Measurements from ENCODE around the gene PLEKHN1. TPM values are rescaled to one million over a fixed set of nuclear protein-coding genes. Genes with fewer than 3 reads are reported as not detected.
"Not testable (repeated sequence)": the region's sequence is repeated elsewhere in the genome, so short reads cannot be mapped to it uniquely, and the experiment has no call there.

The PLEKHN1 gene
- total and polyA plus RNA-seq, 4 donors = 0.26 TPM; not detected in 3

DNA sequence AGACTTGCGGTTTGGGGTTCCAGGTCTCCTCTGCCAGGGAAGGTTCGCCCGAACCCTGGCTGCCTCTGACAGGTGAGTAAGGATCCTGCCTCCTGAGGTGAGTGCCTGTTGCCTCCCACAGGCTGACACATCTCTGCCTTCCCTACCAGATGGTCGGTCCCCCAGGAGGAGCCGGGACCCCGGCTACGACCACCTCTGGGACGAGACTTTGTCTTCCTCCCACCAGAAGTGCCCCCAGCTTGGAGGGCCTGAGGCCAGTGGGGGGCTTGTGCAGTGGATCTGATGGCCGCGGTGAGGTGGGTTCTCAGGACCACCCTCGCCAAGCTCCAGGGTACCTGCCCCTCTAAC is 8.0 kb downstream of the PLEKHN1 start:
- H3K4me3 ChIP-seq (ENCODE audit: low read depth, low read length) = no peak overlapping the region
- H3K27ac ChIP-seq (ENCODE audit: low read depth, low read length) = no peak overlapping the region
- peaks cover 4% of the 10 kb centered on the region for H3K4me1 ChIP-seq (ENCODE audit: control insufficient read depth, insufficient read depth, low read length)
- H3K36me3 ChIP-seq (ENCODE audit: control insufficient read depth, insufficient read depth, low read length) = peaks cover 2% of the 10 kb centered on the region
- H3K27me3 ChIP-seq (ENCODE audit: control insufficient read depth, insufficient read depth, low read length) = peaks cover 37% of the 10 kb centered on the region
- no peaks in the 10 kb centered on the region for H3K9me3 ChIP-seq (ENCODE audit: control insufficient read depth, insufficient read depth, low read length)
- DNase-seq (ENCODE audit: low read depth in 4 of 6, low spot score in 6 of 6) = no peak
- 83% methylated on average over 2 of the region's 11 CpGs for WGBS (ENCODE audit: insufficient coverage)

DNA sequence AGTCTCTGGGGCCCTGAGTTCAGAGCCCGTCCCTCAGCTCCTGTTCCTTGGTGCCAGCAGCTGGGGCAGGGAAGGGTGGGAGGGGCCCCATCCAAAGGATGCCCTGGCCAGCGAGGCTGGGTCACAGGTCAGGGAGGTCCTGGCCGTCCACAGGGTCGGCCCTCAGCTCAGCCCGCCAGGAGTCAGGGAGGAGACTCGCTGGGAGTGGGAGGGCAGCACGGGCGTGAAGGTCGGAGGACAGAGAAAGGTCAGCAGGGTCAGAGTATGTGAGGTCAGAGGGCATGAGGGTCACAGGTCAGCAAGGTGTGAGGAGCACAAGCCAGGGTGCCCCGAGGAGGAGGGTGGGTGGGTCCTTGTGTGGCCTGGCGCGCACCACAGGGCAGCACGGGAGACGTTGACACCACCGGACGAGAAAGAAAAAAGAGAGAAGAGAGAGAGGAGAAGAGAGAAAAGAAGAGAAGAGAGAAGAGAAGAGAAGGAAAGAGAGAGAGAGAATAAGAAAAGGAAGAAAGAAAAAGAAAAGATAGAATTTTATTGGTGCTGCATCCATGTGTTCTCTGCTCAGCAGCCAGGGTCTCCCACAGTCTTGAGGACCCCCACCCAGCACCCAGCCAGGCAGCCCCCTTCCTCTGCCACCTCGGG is 8.5 kb downstream of the PLEKHN1 start:
- DNase-seq (ENCODE audit: low read depth in 4 of 6, low spot score in 6 of 6) = no peak
- H3K36me3 ChIP-seq (ENCODE audit: control insufficient read depth, insufficient read depth, low read length) = peaks cover 2% of the 10 kb centered on the region
- H3K9me3 ChIP-seq (ENCODE audit: control insufficient read depth, insufficient read depth, low read length) = no peaks in the 10 kb centered on the region
- H3K27ac ChIP-seq (ENCODE audit: low read depth, low read length) = no peak overlapping the region
- 56% methylated on average over 17 of the region's 17 CpGs for WGBS (ENCODE audit: insufficient coverage)
- peaks cover 33% of the 10 kb centered on the region for H3K27me3 ChIP-seq (ENCODE audit: control insufficient read depth, insufficient read depth, low read length)
- peaks cover 4% of the 10 kb centered on the region for H3K4me1 ChIP-seq (ENCODE audit: control insufficient read depth, insufficient read depth, low read length)
- H3K4me3 ChIP-seq (ENCODE audit: low read depth, low read length) = no peak overlapping the region

DNA sequence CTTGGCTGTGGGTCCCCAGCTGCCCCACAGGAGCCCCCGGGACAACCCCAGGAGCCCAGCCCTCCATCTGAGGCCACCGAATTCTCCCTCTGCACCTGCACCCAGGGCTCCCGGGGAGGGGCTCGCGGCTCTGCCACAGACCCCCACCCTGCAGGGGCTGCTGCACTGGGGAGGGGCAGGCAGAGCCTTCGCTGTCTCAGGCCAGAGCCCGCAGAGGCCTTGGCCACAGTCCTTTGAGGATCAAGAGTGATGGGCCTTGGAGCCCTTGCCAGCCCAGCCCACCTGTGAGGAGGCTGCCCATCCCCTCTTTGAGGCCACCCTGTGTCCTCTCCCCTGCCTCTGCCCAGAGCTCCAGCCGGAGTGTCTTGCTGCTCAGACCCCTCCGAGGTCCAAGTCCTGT is 9.1 kb downstream of the PLEKHN1 start:
- no peak overlapping the region for H3K27ac ChIP-seq (ENCODE audit: low read depth, low read length)
- no peaks in the 10 kb centered on the region for H3K9me3 ChIP-seq (ENCODE audit: control insufficient read depth, insufficient read depth, low read length)
- H3K4me3 ChIP-seq (ENCODE audit: low read depth, low read length) = no peak overlapping the region
- peaks cover 2% of the 10 kb centered on the region for H3K36me3 ChIP-seq (ENCODE audit: control insufficient read depth, insufficient read depth, low read length)
- H3K27me3 ChIP-seq (ENCODE audit: control insufficient read depth, insufficient read depth, low read length) = peaks cover 28% of the 10 kb centered on the region
- 49% methylated on average over 5 of the region's 9 CpGs for WGBS (ENCODE audit: insufficient coverage)
- no peak for DNase-seq (ENCODE audit: low read depth in 4 of 6, low spot score in 6 of 6)
- peaks cover 4% of the 10 kb centered on the region for H3K4me1 ChIP-seq (ENCODE audit: control insufficient read depth, insufficient read depth, low read length)

DNA sequence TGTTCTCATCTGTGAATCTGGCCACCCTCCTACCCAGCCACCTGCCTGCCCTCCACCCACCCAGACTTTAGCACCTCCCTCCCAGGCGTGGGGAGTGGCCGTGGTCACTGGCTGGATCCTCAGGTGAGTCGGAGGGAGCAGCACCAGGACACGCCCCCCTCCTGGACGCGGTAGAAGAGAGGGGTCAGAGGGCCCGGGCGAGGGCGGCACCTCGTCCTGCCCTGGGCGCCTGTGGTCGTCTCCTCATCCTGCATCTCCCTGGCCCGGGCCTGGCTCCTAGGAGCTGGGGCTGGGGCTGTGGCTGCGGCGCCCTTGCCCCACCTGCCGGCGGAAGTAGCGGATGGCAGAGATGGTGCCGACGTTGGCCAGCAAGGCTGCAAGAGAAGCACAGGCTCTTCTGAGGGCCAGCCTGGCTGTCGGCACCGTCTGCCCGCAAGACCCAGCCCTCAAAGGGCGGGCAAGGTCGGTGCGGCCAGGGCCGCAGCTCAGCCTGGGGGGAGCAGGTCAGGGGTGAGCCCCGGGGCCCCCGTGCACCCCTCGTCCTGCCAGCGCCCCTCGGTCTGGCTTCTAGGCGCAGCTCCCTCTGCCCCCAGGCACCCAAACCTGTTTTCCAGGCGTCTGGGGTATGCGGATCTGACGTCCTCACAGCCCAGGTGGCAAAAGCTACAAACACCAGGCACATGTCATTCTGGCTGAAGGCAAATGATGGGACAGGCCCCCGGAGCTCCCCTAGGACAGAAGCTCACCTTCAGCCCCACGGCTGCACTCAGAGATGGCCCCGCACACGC is 9.8 kb downstream of the PLEKHN1 start:
- Histone ChIP-seq H3K4me1 (ENCODE audit: control insufficient read depth, insufficient read depth, low read length) (peaks cover 4% of the 10 kb centered on the region), H3K4me3 (ENCODE audit: low read depth, low read length) (no peak overlapping the region), H3K36me3 (ENCODE audit: control insufficient read depth, insufficient read depth, low read length) (peaks cover 2% of the 10 kb centered on the region), H3K9me3 (ENCODE audit: control insufficient read depth, insufficient read depth, low read length) (no peaks in the 10 kb centered on the region), H3K27ac (ENCODE audit: low read depth, low read length) (no peak overlapping the region), H3K27me3 (ENCODE audit: control insufficient read depth, insufficient read depth, low read length) (peaks cover 20% of the 10 kb centered on the region)
- DNase-seq (ENCODE audit: low read depth in 4 of 6, low spot score in 6 of 6) = peak in 2 of 6 donors; percentile 57 to 69
- WGBS (ENCODE audit: insufficient coverage) = 13% methylated on average over 36 of the region's 40 CpGs

DNA sequence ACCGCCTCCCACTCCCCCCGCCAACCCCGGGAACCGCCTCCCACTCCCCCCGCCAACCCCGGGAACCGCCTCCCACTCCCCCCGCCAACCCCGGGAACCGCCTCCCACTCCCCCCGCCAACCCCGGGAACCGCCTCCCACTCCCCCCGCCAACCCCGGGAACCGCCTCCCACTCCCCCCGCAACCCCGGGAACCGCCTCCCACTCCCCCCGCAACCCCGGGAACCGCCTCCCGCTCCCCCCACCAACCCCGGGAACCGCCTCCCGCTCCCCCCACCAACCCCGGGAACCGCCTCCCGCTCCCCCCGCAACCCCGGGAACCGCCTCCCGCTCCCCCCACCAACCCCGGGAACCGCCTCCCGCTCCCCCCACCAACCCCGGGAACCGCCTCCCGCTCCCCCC is 10.5 kb downstream of the PLEKHN1 start:
- H3K27me3 ChIP-seq (ENCODE audit: control insufficient read depth, insufficient read depth, low read length) = peaks cover 13% of the 10 kb centered on the region
- H3K4me1 ChIP-seq (ENCODE audit: control insufficient read depth, insufficient read depth, low read length); DNase-seq (ENCODE audit: low read depth in 4 of 6, low spot score in 6 of 6); H3K36me3 ChIP-seq (ENCODE audit: control insufficient read depth, insufficient read depth, low read length); H3K9me3 ChIP-seq (ENCODE audit: control insufficient read depth, insufficient read depth, low read length); H3K27ac ChIP-seq (ENCODE audit: low read depth, low read length); H3K4me3 ChIP-seq (ENCODE audit: low read depth, low read length): not testable (repeated sequence)
- WGBS (ENCODE audit: insufficient coverage) = no CpG with 5 or more reads among the region's 39 CpGs

DNA sequence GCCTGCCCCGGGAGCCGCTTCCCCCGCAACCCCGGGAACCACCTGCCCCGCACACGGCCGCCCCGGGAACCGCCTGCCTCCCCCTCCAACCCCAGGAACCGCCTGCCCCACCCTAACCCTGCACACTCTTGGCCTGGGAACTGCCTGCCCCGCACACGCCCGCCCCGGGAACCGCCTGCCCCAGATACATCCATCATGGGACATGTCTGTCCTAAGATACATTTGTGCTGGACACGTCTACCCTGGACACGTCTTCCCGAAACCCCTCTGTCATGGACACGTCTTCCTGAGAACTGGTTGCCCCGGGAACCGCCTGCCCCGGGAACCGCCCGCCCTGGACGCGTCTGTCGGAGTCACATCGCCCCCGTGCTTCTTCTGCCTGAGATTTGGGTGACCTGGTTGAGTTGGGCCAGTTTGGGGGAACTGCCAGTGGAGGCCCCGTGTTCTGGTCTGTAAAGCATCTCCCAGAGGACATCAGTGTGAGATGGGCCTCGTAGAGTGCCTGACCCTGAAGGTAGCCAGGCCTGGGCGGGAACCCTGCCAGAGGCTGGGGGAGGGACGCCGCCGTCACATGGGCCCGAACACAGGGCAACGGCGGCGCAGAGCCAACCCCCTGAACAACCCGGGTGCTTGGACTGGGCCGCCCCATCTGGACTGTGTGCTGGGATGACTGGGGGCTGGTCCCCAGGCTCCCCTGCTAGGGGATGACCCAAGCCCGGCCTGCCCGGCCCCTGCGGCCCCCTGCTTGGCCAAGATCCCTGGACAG is 12.0 kb downstream of the PLEKHN1 start:
- no peak for DNase-seq (ENCODE audit: low read depth in 4 of 6, low spot score in 6 of 6)
- Histone ChIP-seq H3K4me3 (ENCODE audit: low read depth, low read length) (no peak overlapping the region), H3K36me3 (ENCODE audit: control insufficient read depth, insufficient read depth, low read length) (peaks cover 2% of the 10 kb centered on the region), H3K9me3 (ENCODE audit: control insufficient read depth, insufficient read depth, low read length) (no peaks in the 10 kb centered on the region), H3K4me1 (ENCODE audit: control insufficient read depth, insufficient read depth, low read length) (peaks cover 4% of the 10 kb centered on the region), H3K27me3 (ENCODE audit: control insufficient read depth, insufficient read depth, low read length) (peaks cover 12% of the 10 kb centered on the region), H3K27ac (ENCODE audit: low read depth, low read length) (no peak overlapping the region)
- 91% methylated on average over 40 of the region's 44 CpGs for WGBS (ENCODE audit: insufficient coverage)

DNA sequence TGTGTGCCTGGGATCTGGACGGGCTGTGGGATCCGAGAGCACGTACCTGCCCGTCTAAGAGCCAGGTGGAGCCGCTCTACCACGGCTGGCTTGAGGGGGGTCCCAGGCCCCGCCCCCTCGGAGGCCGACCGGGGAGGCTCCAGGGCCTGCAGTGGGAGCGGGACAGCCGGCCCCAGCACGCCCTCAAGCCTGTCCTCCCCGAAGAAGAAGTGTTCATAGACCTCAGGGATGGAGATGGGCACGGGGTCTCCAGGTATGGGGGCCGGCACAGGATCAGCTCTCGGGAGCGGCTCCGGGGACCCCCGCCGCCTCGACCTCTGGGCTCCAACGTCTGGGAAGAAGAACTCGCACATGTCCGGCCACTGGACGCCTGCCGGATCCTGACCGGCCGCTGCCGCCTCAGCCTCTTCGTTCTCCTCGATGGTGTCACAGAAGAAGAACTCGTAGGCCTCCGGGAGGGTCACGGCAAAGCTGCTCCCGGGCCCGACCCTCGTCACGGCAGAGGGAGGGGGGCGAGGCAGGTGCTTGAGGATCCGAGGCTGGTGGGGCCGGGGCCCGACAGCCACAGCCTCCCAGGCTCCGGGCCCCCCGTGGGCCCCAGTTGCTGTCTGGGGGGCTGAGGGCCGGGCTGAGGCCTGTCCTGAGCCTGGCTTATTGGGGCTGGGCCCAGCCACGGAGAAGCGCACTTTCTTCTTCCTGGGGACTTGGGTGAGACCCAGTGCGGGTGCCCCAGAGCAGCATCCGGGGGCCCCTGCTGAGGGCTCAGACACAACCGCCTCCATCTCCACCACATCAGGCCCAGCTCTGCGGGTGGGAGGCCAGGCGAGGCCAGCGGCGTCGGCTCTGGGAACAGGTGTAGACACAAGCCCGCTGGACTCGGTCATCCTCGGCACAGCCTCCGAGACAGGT is 12.8 kb downstream of the PLEKHN1 start:
- Histone ChIP-seq H3K36me3 (ENCODE audit: control insufficient read depth, insufficient read depth, low read length) (peaks cover 2% of the 10 kb centered on the region), H3K27me3 (ENCODE audit: control insufficient read depth, insufficient read depth, low read length) (peaks cover 15% of the 10 kb centered on the region), H3K4me1 (ENCODE audit: control insufficient read depth, insufficient read depth, low read length) (peaks cover 8% of the 10 kb centered on the region), H3K9me3 (ENCODE audit: control insufficient read depth, insufficient read depth, low read length) (no peaks in the 10 kb centered on the region), H3K4me3 (ENCODE audit: low read depth, low read length) (no peak overlapping the region), H3K27ac (ENCODE audit: low read depth, low read length) (no peak overlapping the region)
- no peak for DNase-seq (ENCODE audit: low read depth in 4 of 6, low spot score in 6 of 6)
- WGBS (ENCODE audit: insufficient coverage) = 89% methylated on average over 59 of the region's 60 CpGs

DNA sequence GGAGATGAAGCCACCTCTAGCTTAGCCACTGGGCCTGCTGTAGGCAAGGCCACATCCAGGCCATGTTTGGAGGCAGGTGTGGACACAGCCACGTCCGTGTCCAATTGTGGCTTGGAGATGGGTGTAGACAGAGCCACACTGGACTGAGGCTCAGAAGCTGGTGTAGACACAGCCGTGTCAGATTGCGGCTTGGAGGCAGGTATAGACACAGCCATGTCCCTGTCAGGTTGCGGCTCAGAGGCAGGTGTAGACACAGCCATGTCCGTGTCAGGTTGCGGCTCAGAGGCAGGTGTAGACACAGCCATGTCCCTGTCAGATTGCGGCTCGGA is 13.4 kb downstream of the PLEKHN1 start:
- Histone ChIP-seq H3K9me3 (ENCODE audit: control insufficient read depth, insufficient read depth, low read length) (no peaks in the 10 kb centered on the region), H3K4me1 (ENCODE audit: control insufficient read depth, insufficient read depth, low read length) (peaks cover 11% of the 10 kb centered on the region), H3K4me3 (ENCODE audit: low read depth, low read length) (no peak overlapping the region), H3K27ac (ENCODE audit: low read depth, low read length) (no peak overlapping the region), H3K27me3 (ENCODE audit: control insufficient read depth, insufficient read depth, low read length) (peaks cover 15% of the 10 kb centered on the region), H3K36me3 (ENCODE audit: control insufficient read depth, insufficient read depth, low read length) (peaks cover 2% of the 10 kb centered on the region)
- WGBS (ENCODE audit: insufficient coverage) = 94% methylated on average over 9 of the region's 9 CpGs
- DNase-seq (ENCODE audit: low read depth in 4 of 6, low spot score in 6 of 6) = no peak

DNA sequence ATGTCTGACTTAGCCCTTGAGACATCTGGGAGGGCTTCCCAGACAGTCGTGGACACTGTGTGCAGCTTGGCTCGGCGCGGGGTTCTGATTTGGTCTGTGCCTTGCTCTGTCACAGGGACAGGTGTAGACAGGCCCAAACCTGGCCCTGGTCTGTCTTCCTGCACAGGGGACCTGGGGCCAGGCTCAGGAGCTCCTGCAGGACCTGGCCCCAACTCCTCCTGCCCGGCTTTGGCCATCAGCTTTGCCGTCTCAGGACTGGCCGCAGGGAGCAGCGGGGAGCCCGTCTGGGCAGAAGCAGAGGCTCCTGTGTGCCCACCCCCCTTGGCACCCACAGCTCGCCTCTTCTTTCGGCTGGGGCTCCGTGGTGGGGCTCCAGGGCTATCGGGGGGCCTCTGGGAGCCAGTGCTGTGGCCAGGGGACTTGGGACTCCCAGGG is 13.9 kb downstream of the PLEKHN1 start:
- H3K27ac ChIP-seq (ENCODE audit: low read depth, low read length) = no peak overlapping the region
- H3K27me3 ChIP-seq (ENCODE audit: control insufficient read depth, insufficient read depth, low read length) = peaks cover 15% of the 10 kb centered on the region
- peaks cover 11% of the 10 kb centered on the region for H3K4me1 ChIP-seq (ENCODE audit: control insufficient read depth, insufficient read depth, low read length)
- H3K4me3 ChIP-seq (ENCODE audit: low read depth, low read length) = no peak overlapping the region
- peaks cover 2% of the 10 kb centered on the region for H3K36me3 ChIP-seq (ENCODE audit: control insufficient read depth, insufficient read depth, low read length)
- WGBS (ENCODE audit: insufficient coverage) = 76% methylated on average over 13 of the region's 13 CpGs
- DNase-seq (ENCODE audit: low read depth in 4 of 6, low spot score in 6 of 6) = no peak
- H3K9me3 ChIP-seq (ENCODE audit: control insufficient read depth, insufficient read depth, low read length) = no peaks in the 10 kb centered on the region
